Measurements from ENCODE around the gene FAM117B. TPM values are rescaled to one million over a fixed set of nuclear protein-coding genes. Genes with fewer than 3 reads are reported as not detected.

The FAM117B gene
- total and polyA plus RNA-seq, 2 of the 8 experiments (the other 6 are each of a cell fraction or from before 2014, with no cell fraction given), result 3.9 to 22.6 TPM

DNA sequence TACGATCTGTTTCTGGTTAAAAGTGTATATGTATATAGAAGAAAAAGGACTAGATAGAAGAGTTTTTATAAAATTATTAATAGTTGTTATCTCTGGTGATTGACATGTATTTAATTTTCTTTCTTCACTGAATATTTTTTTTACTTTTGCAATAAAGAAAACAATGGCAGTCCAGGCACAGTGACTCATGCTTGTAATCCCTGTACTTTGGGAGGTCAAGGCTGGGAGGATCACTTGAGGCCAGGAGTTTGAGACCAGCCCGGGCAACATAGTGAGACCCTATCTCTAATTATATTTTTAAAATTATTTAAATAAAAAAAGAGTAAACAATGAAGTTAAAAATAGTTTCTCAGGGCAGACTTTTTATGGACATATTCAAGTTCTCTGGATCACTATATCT, 114.7 kb downstream of the FAM117B start:
- TF ChIP-seq ATF3 (IDR thresholded peaks at IDR 0.05; ENCODE audit: insufficient read depth, low read depth, low read length) (no peak), POLR2AphosphoS5 (IDR thresholded peaks at IDR 0.05; ENCODE audit: low read depth, low read length) (no peak), JUN (IDR thresholded peaks at IDR 0.05; ENCODE audit: low read depth, low read length) (no peak), SIX5 (IDR thresholded peaks at IDR 0.05; ENCODE audit: low read depth, low read length) (no peak), TEAD4 (IDR thresholded peaks at IDR 0.05; ENCODE audit: low read depth, low read length) (no peak)
- Histone ChIP-seq H3K36me3 (ENCODE audit: control insufficient read depth in 2 of 4, insufficient read depth in 4 of 4, low read length in 3 of 4) (no peaks in the 10 kb centered on the region), H3K4me2 (ENCODE audit: insufficient read depth in 1 of 2, low read depth in 2 of 2, low read length in 2 of 2) (no peak overlapping the region), H3K27ac (ENCODE audit: low read depth, low read length) (no peak overlapping the region), H3K56ac (replicated peaks; ENCODE audit: insufficient read length, low read depth, low read length) (no peak overlapping the region), H3K23me2 (ENCODE audit: low read depth, low read length) (no peaks in the 10 kb centered on the region), H4K20me1 (replicated peaks in 1 of 2; ENCODE audit: control insufficient read depth in 1 of 2, insufficient read depth in 2 of 2, low read length in 2 of 2) (peaks cover 0 to 2% of the 10 kb centered on the region in 2 experiments), H2AK5ac (ENCODE audit: low read depth, low read length) (no peak overlapping the region), H4K91ac (replicated peaks; ENCODE audit: insufficient read length, low read length) (no peak overlapping the region), H3K18ac (ENCODE audit: extremely low read depth, low read length) (no peak overlapping the region), H3K4me3 (ENCODE audit: extremely low read depth in 1 of 4, insufficient read depth in 2 of 4, low read depth in 3 of 4, low read length in 4 of 4) (no peak overlapping the region), H3K79me2 (ENCODE audit: control insufficient read depth in 1 of 2, insufficient read depth in 2 of 2, low read length in 2 of 2) (no peaks in the 10 kb centered on the region), H3K14ac (ENCODE audit: insufficient read length) (no peak overlapping the region), H4K5ac (ENCODE audit: insufficient read length, low read depth, low read length) (no peak overlapping the region), H2BK12ac (ENCODE audit: low read depth, low read length) (no peak overlapping the region), H3K4me1 (replicated peaks in 1 of 4; ENCODE audit: control insufficient read depth in 3 of 4, insufficient read depth in 4 of 4, low read length in 3 of 4) (no peaks in the 10 kb centered on the region), H3K4ac (replicated peaks; ENCODE audit: insufficient read length, low read depth, low read length) (no peak overlapping the region), H3K79me1 (ENCODE audit: low read depth, low read length) (no peaks in the 10 kb centered on the region), H2AFZ (ENCODE audit: low read length) (no peak overlapping the region), H3K9ac (replicated peaks in 1 of 4; ENCODE audit: extremely low read depth in 1 of 4, low read depth in 3 of 4, low read length in 3 of 4) (no peak overlapping the region), H3K23ac (ENCODE audit: insufficient read length) (no peak overlapping the region), H4K8ac (ENCODE audit: extremely low read depth, insufficient read depth, low read length) (no peak overlapping the region), H2BK15ac (ENCODE audit: low read length) (no peak overlapping the region), H2BK5ac (ENCODE audit: low read depth, low read length) (no peak overlapping the region), H3K27me3 (replicated peaks in 1 of 4; ENCODE audit: control insufficient read depth in 3 of 4, extremely low read depth in 1 of 4, insufficient read depth in 3 of 4, low read length in 3 of 4) (no peaks in the 10 kb centered on the region), H2BK20ac (ENCODE audit: low read length) (no peak overlapping the region), H3K9me3 (ENCODE audit: insufficient read depth in 2 of 2, low read depth in 1 of 2, low read length in 1 of 2) (no peaks in the 10 kb centered on the region), H2BK120ac (replicated peaks; ENCODE audit: low read depth, low read length) (no peak overlapping the region)
- CTCF ChIA-PET (ENCODE audit: partially characterized antibody), result no interaction called here
- no peak for DNase-seq (ENCODE audit: low read depth in 1 of 2, low spot score in 2 of 2)
- POLR2A ChIA-PET (ENCODE audit: partially characterized antibody), result no interaction called here
- 86% methylated on average over 2 of the region's 2 CpGs; no CpG with 5 or more reads in 1 of the 2 experiments for WGBS, 2 experiments (ENCODE audit: extremely low coverage in 1 of 2, insufficient coverage in 1 of 2, insufficient read length in 1 of 2, insufficient replicate concordance in 2 of 2, low coverage in 1 of 2, low lambda C conversion rate in 2 of 2, missing lambda C conversion rate in 1 of 2)
- no peak for FAIRE-seq

All from H1 (cell line).